Fibroblast of peridontal ligament (primary cell): ENCODE measurements around the gene CSTA.

Experiments used
- DNase-seq: peaks from one replicate; pipeline ENCODE4 v3.0.0-alpha.2; 2010; ENCODE audit errors: extremely low read depth

CSTA gene, protein sequence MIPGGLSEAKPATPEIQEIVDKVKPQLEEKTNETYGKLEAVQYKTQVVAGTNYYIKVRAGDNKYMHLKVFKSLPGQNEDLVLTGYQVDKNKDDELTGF

GRCh38 chr3:122324871-122325323, at the start of gene CSTA:
CSTA (plus strand) TSS chr3:122325248; CDS start chr3:122325293, 45 bp downstream.
- DNase-seq, result peak; percentile 27

- no peak for DNase-seq
Observed at GRCh38 chr3:122281891-122282290, 43.2 kb upstream of the CSTA start.

DNA sequence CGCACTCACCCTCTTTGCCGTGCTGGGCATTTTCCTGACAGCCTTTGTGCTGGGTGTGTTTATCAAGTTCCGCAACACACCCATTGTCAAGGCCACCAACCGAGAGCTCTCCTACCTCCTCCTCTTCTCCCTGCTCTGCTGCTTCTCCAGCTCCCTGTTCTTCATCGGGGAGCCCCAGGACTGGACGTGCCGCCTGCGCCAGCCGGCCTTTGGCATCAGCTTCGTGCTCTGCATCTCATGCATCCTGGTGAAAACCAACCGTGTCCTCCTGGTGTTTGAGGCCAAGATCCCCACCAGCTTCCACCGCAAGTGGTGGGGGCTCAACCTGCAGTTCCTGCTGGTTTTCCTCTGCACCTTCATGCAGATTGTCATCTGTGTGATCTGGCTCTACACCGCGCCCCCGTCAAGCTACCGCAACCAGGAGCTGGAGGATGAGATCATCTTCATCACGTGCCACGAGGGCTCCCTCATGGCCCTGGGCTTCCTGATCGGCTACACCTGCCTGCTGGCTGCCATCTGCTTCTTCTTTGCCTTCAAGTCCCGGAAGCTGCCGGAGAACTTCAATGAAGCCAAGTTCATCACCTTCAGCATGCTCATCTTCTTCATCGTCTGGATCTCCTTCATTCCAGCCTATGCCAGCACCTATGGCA, 41.1 kb upstream of the CSTA start:
- DNase-seq, result no peak

DNA sequence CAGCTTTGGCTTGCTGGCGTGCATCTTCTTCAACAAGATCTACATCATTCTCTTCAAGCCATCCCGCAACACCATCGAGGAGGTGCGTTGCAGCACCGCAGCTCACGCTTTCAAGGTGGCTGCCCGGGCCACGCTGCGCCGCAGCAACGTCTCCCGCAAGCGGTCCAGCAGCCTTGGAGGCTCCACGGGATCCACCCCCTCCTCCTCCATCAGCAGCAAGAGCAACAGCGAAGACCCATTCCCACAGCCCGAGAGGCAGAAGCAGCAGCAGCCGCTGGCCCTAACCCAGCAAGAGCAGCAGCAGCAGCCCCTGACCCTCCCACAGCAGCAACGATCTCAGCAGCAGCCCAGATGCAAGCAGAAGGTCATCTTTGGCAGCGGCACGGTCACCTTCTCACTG, 40.6 kb upstream of the CSTA start:
- DNase-seq, result no peak

DNA sequence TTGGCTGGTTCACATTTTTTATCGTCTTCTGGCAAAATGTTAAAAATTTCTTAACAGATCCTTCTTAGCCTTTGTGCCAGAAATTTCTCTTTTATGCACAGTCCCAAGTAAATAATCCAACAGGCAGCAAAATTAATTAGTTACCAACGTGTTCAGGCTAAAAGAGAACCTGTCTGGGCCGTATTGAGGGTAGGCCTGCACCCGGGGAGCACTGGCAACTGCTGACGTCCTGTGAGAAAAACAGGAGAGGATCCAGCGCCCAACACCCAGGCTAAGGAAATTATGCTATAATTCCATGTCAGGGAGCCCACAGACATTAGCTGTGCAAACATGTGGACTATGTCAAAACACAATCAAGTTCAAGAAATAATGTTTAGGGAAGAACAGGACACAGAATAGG, 30.7 kb upstream of the CSTA start:
- no peak for DNase-seq

GRCh38 chr3:122295266-122296062, 29.6 kb upstream of the CSTA start:
- no peak for DNase-seq

GRCh38 chr3:122298239-122298638, 26.8 kb upstream of the CSTA start:
- no peak for DNase-seq

DNA sequence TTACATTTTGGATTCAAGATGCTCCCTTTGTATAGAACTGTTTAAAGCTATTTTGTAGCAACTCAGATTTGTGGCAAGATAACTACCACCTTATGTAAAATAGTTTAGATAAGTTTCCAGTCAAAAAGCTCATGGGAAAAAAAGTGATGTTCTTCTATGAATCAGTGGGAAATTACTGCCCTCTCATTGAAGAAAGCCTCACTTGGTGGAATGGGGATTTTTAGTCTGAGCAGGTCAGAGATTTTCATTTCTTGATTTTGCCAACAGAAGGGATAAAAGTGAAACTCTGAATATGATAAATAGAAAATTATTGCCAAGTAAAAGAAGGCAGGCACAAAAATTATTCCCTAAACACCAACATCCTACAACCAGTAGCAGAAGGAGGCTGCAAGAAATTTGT, 25.8 kb upstream of the CSTA start:
- DNase-seq, result no peak

- peak; percentile 3 for DNase-seq
Observed at GRCh38 chr3:122299872-122300460, 25.1 kb upstream of the CSTA start.

DNA sequence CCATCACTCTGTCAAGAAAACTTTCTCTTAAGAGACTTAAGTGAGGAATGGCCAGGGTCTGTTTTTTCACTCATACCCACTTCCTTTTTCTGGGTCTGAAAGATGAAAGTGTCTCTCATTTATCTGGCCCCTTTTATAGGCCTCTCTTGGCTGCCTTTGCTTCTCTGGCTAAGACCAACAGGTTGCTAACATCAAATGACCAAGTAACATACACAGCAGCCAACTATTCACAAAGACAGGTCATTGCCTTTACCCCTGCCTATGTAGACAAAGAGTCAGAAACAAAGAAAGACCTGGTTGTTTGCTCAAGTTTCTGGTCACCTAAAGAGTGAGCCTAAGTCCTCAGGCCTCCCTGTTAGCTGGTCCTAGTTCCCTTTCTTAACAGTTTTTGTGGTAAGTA, 24.0 kb upstream of the CSTA start:
- DNase-seq, result no peak

DNA sequence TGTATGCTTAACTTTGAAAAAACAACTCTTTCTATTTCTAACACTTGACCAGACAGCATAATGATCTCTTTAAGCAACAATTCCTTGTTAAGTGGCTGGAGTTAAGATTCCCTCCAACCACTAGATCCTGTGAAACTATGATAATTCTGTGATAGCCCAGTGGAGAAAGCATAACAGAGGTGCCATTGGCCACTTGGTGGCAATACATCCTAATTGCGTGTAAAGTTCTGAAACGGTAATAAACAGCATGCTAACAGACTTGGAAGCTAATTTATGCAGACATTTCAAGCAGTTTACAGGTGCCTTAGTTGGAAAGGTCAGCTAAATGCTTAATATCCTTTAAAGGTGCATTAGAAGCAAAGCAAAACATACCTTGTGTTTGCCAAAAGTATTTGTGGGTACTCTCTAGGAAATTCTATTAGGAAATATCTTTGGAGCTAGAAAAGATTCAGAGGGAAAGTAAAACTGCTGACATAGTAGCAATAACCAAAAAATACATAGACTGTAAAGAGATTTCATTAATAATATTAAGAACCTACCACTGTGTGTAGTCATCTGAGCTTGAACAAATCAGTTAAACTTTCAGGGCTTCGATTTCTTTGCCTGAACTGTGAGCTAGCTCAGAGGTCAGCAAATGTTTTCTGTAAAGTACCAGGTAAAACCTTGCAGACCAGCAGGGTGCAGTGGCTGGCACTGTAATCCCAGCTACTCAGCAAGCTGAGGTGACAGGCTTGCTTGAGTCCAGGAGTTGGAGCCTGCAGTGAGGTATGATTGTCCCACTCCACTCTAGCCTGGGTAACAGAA, 19.0 kb upstream of the CSTA start:
- DNase-seq, result no peak

DNA sequence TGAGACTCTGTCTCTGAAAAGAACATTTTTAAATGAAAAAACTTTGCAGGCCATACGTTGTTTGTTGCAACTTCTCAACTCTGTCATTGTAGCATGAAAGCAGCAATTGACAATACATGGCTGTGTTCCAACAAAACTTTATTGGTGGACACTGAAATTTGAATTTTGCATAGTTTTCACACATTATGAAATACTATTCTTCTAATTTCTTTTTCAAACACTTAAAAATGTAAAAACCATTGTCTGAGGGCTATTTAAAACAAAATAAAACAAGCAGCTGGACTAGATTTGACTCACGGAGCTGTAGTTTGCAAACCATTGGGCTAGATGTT, 18.5 kb upstream of the CSTA start:
- no peak for DNase-seq

DNA sequence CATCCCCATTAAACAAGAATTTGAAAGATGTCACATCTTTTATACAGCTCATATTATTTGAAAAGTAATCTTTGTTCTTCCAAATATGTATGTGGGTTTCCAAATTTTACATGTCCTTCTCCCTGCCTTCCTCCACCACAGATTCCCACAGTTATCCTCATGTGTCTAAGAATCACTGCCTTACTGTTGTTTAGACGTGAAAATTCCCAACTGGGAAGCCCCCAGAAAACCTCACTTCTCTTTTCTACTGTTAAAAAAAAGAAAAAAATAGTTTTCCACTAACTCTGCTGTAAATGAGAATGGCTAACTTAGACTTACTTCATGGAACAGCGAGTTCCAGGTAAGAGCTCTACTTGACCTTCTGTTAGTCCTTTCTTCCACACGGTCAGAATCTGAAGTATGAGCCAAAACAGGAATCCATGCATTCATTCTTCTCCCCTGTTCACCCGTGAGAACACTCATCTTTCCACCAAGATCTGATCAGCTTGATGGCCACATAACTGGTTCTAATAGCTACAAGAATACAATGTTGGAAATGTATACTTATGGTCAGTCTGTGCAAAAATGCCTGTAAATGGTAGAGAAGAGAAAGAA, 17.9 kb upstream of the CSTA start:
- no peak for DNase-seq

GRCh38 chr3:122307976-122308375, 17.1 kb upstream of the CSTA start:
- no peak for DNase-seq

- no peak for DNase-seq
Observed at GRCh38 chr3:122310361-122310760, 14.7 kb upstream of the CSTA start.

DNA sequence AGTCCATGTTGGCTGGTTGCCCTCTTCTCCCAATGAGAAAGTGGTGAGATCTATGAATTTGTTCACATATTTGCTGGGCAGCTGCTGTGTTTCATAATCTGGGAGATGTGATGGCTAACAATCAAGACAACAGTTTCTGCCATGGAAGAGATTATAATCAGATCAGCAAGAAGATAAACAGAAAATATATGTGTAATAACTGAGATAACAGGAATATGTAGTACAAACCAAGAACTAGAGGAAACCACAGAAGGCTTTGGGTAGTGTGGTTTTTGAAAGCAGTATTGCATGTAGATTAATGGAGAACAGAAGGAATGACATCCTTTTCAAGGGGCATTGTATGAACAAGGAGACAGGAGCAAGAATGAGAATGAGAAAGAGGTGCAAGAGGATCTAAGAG, 12.2 kb upstream of the CSTA start:
- DNase-seq, result no peak

- peak; percentile 47 for DNase-seq
Observed at GRCh38 chr3:122313281-122313680, 11.8 kb upstream of the CSTA start.

DNA sequence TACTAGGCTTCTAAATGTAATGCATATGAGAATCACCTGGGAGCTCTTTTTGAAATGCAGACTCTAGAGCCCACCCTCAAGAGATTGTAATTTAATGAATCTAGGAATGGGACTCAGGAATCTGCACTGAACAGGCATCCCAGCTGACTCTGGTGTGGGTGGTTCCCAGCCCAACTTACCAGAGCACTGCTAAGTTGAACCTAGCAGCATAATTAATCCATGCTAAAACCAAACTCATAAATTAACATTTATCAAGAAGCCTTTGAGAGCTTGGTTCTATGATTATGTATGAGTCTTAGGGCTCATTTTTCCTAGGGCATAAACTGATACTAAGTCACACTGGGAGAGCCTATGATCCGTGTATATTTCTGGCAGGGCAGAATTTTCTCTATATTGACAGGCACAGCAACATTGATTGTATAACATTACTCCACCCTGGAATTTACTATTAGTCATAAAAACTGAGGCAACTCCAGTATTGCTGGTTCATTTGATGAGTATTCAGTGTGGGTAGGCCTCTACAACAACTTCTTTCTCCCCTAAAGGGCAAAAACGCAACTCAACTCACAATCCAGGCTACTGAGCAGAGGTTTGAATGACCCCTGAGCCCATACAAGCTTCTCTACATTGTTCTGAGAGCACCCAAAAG, 10.7 kb upstream of the CSTA start:
- peak; percentile 41 for DNase-seq

DNA sequence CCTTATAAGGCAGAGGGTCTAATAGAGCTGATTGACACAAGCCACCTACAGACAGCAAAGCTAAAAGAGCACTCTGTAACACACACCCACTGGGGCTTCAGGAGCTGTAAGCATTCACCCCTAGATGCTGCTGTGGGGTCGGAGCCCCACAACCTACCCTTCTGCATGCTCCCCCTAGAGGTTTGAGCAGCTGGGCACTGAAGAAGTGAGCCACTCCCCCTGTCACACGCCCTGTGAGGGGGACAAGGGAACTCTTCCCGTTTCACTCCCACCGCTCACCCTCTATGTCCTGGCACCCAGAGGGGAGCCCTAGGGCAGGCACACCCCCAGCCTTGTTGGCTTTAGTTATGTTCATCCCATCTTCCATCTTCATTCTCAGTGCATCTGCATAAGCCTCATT, 9.4 kb upstream of the CSTA start:
- DNase-seq, result no peak

- no peak for DNase-seq
Observed at GRCh38 chr3:122316368-122316767, 8.7 kb upstream of the CSTA start.

- no peak for DNase-seq
Observed at GRCh38 chr3:122318620-122319019, 6.4 kb upstream of the CSTA start.
